GM18507 (cell line): ENCODE results near the gene IGFBPL1.
"Not testable (repeated sequence)": the region's sequence is repeated elsewhere in the genome, so short reads cannot be mapped to it uniquely, and the experiment has no call there.

Experiments used
- DNase-seq: peaks from one replicate; pipeline ENCODE4 v3.0.0; 2011; ENCODE audit warnings: low read depth; ENCODE audit not compliant: insufficient read length; ENCODE audit errors: extremely low spot score
- FAIRE-seq: peaks from 2 replicates; lab custom pipeline; 2011; peaks lifted over from hg19 to GRCh38; lab: Jason Lieb, UNC

Gene IGFBPL1

GRCh38 chr9:38385896-38386295, 38.4 kb downstream of the IGFBPL1 start:
- no peak for DNase-seq
- no peak for FAIRE-seq

- no peak for FAIRE-seq
- DNase-seq: no peak
Measured at GRCh38 chr9:38384990-38385848, 39.0 kb downstream of the IGFBPL1 start.

GRCh38 chr9:38382141-38382540, 42.1 kb downstream of the IGFBPL1 start:
- no peak for DNase-seq
- no peak for FAIRE-seq

GRCh38 chr9:38380872-38381534, 43.3 kb downstream of the IGFBPL1 start:
- DNase-seq (no peak), FAIRE-seq (no peak)

DNA sequence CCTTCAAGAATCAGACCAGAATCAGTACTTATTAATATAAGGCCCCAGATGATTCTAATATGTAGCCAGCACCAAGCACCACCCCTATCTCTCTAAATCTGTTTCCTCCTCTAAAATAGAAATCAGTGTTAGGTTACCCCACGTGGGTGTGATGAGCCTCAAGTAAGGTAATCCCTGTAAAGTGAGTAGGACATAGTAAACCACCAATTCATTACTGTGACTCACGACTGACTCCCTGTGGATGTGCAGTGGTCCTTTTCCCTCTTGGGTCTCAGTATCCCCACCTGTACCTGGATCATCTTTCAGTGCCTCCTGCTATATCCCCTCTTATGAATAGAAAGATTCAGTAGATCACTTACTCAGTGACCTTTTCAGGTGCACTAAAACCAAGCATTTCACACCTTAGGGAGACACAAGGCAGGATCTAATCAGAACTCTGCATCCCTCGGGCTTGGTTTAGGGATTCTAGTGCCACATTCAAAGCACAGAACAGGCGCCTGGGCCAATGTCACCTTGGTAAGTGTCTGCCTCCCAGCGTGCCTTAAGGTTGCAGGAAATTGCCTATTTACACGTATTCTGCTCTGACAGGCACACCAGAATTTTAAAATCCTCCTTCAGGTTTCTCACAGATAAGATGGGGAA, 43.9 kb downstream of the IGFBPL1 start:
- FAIRE-seq (no peak), DNase-seq (no peak)

GRCh38 chr9:38377336-38378083, 46.7 kb downstream of the IGFBPL1 start:
- not testable (repeated sequence) for DNase-seq, FAIRE-seq

GRCh38 chr9:38376021-38376670, 48.1 kb downstream of the IGFBPL1 start:
- FAIRE-seq (no peak), DNase-seq (no peak)

DNA sequence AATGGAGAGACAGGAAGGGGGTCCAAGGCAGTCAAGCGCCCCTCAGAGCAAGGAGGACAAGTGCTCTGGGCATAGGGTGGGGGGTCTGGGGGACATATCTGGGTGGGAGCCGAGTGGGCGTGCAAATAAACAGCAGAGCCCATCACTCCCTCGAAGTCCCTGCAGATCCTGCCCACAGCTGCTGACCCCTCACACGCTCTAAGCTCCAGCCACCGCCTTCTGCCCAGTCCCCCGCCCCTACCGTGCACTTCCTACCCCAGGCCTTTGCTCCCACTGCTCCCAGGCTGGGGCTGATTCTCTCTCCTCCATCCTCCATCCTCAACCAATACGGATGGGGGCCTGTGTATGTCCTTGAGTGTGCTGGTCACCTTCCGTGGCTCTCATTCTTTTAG, 48.7 kb downstream of the IGFBPL1 start:
- DNase-seq (no peak), FAIRE-seq (no peak)

GRCh38 chr9:38374847-38375571, 49.2 kb downstream of the IGFBPL1 start:
- no peak for DNase-seq
- FAIRE-seq: no peak

DNA sequence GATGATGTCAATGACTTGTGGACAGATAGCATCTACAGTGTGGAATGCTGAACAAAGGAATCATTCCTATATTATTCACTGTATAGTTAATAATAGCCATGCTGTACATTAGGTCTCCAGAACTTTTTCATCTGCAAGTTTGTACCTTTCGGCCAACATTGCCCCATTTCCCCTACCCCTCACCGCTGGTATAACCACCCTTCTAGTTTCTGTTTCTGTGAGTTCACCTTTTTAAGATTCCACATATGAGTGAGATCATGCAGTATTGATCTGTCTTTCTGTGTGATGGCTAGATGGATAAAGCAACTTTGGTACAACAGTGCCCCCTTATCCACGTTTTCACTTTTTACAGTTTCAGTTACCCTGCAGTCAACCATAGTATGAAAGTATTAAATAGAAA, 50.6 kb downstream of the IGFBPL1 start:
- no peak for DNase-seq
- FAIRE-seq: no peak

DNA sequence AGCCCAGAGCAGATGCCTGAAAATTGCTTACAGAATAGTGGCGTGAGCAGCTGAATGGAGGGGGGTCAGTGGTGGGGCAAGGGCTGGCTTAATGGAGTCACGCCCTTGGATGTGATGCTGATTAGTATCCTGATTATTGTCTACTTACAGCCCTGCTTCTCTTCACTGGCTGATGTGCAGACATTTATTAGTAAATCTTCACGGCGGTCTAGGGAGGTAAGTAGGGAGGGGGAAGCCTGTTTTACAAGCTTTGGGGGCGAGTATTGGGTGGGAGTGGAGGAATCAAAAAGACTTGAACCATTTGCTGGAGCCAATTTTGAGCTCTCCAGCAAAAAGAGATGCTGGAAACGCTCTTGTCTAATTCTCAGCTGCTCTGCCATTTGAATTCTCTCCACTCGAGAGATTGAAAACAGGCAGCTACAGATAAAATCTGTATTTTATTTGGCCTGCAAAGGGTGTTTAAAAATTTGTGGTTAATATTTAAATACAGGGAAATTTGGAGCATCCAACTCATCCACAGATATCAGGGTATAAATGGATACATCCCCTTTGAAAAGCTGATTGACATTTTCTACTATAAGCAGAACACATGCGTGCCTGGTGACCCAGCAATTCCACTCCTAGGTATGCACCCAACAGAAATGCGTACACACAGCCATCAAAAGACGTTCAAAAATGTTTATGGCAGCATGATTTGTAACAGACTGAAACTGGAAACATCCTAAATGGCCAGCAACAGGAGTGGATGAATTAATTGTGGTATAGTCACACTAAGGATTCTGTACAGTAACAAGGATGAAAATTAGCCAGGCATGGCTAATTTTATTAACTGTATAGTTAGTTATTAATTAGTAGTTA, 51.3 kb downstream of the IGFBPL1 start:
- DNase-seq (no peak), FAIRE-seq (no peak)

GRCh38 chr9:38371495-38371894, 52.8 kb downstream of the IGFBPL1 start:
- FAIRE-seq (peak; percentile 69), DNase-seq (no peak)

DNA sequence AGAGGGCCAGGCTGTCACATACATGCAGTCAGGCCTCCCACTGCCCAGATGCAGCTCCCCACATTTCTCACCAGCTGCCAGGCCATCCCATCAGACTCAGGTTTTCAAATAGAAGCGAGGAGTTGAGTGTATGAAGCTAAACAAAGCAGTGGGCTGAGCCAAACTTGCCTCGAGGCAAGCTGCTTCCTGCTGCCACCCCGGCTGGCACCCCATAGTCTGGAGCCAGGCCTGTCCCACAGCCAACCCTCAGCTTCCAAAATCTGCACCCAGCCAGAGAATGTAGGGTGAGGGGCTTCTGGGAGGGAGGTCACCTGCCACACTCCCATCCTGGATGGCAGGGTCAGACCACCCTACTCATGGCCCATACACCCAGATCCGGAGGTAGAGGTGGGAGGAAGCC, 54.1 kb downstream of the IGFBPL1 start:
- no peak for FAIRE-seq

DNA sequence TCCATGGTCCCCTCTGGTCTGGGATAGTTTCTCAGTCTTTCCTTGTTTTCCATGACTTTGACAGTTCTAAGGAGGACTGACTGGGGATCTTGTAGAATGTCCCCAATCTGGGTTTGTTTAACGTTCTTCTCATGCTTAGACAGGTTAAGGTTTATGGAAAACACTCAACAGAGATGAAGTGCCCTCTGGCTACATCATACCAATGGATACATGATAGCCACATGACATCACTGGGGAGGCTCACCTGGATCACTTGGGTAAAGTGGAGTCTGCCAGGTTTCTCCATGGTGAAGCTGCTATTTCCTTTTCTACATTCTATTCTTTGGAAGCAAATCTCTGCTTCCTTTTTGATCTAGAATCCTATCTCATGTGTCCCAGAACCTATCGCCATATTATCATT, 55.5 kb downstream of the IGFBPL1 start:
- FAIRE-seq (no peak), DNase-seq (no peak)

More for the DNA sequence above, 54.1 kb downstream of the IGFBPL1 start:
- DNase-seq: no peak

GRCh38 chr9:38367898-38368297, 56.4 kb downstream of the IGFBPL1 start:
- no peak for FAIRE-seq
- DNase-seq: no peak

GRCh38 chr9:38363589-38363925, 60.7 kb downstream of the IGFBPL1 start:
- FAIRE-seq (no peak), DNase-seq (no peak)

GRCh38 chr9:38362852-38363588, 61.2 kb downstream of the IGFBPL1 start:
- peak; percentile 81 for FAIRE-seq
- DNase-seq: peak; percentile 37
